SH-SY5Y (cell line): ENCODE data around the gene APOBEC3G.

Experiments
- GATA2 ChIP-seq: IDR thresholded peaks from 2 replicates; pipeline ENCODE4 v1.6.1; 2011; ENCODE audit warnings: mild to moderate bottlenecking, low read depth, low read length
- GATA3 ChIP-seq: IDR thresholded peaks from 2 replicates; pipeline ENCODE4 v1.6.1; 2011; ENCODE audit warnings: low read depth, mild to moderate bottlenecking, low read length, moderate library complexity

- TF ChIP-seq GATA2 (no peak), GATA3 (no peak)
Observed at GRCh38 chr22:39106326-39106725, 29.3 kb downstream of the APOBEC3G start.
